ENCODE measurements around the gene AP3S2. TPM values are rescaled to one million over a fixed set of nuclear protein-coding genes. Genes with fewer than 3 reads are reported as not detected.
A peak's percentile ranks its signal among the peaks of the same experiment; 100 is the strongest.

AP3S2 gene
- total RNA-seq, 1 donor = 73.0 TPM

DNA sequence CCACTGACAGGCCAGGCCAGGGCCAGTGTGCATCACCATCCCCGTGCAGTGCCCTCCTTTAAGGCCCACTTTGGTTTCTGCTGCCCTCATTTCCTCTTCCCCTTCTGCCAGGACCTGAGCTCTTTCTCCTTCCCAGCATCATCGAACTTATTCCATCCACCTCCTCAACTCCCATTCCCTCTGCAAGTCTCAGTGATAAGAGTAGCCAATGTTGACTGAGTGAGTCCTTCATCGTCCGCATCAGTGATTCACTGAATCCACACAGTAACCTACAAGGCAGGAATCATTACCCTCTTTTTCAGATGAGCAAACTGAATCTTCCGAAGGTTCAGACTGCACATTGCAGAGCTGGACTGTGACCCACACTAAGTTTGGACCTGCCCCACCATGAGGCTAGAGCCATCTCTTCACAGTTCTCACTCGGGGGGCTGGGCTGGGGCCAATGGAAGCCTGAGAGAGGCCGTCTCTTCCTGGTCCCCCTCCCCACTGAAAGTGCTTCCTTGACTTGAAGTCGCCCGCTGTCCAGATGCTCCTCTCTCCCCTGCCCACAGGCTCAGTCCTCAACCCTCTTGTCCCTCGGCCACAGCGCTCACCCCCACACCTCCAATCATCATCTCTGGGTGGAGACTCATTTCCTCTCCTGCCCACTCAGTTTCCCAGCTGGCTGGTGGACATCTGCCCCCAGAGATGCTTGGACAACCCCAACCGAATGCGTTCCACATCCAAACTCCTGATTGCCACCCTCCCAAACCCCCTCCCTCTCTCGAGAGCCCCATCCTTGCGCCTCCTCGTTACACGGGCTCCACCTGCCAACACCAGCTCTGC is 64.0 kb downstream of the AP3S2 start:
- no peak for DNase-seq (ENCODE audit: low read depth)
- no peak overlapping the region for H3K4me3 ChIP-seq (ENCODE audit: low read depth, low read length)
- TF ChIP-seq, protein P1, sequence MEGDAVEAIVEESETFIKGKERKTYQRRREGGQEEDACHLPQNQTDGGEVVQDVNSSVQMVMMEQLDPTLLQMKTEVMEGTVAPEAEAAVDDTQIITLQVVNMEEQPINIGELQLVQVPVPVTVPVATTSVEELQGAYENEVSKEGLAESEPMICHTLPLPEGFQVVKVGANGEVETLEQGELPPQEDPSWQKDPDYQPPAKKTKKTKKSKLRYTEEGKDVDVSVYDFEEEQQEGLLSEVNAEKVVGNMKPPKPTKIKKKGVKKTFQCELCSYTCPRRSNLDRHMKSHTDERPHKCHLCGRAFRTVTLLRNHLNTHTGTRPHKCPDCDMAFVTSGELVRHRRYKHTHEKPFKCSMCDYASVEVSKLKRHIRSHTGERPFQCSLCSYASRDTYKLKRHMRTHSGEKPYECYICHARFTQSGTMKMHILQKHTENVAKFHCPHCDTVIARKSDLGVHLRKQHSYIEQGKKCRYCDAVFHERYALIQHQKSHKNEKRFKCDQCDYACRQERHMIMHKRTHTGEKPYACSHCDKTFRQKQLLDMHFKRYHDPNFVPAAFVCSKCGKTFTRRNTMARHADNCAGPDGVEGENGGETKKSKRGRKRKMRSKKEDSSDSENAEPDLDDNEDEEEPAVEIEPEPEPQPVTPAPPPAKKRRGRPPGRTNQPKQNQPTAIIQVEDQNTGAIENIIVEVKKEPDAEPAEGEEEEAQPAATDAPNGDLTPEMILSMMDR (IDR thresholded peaks at IDR 0.05; ENCODE audit: insufficient read depth, low read depth, low read length) = no peak

DNA sequence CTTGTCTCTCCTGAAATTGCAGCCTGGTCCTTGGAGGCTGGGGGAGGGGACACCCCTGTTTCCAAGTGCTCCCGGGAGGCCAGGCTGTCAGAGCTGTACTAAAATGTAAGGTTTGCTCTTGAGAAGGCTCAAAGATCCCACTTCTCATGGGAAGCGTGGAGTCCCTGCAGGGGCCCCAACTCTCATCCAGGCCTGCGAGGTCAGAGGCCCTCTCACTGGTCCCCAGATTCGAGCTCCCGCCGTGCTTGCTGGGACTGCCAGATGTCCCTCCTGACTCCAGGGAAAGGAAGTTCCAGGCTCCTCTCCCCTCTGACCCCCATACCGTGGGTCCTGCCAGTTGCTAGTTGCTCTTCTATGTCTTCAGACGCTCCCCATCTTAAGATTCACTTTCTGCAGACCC is 64.6 kb downstream of the AP3S2 start:
- TF ChIP-seq, protein P1 (IDR thresholded peaks at IDR 0.05; ENCODE audit: insufficient read depth, low read depth, low read length) = no peak
- no peak for DNase-seq (ENCODE audit: low read depth)
- no peak overlapping the region for H3K4me3 ChIP-seq (ENCODE audit: low read depth, low read length)

DNA sequence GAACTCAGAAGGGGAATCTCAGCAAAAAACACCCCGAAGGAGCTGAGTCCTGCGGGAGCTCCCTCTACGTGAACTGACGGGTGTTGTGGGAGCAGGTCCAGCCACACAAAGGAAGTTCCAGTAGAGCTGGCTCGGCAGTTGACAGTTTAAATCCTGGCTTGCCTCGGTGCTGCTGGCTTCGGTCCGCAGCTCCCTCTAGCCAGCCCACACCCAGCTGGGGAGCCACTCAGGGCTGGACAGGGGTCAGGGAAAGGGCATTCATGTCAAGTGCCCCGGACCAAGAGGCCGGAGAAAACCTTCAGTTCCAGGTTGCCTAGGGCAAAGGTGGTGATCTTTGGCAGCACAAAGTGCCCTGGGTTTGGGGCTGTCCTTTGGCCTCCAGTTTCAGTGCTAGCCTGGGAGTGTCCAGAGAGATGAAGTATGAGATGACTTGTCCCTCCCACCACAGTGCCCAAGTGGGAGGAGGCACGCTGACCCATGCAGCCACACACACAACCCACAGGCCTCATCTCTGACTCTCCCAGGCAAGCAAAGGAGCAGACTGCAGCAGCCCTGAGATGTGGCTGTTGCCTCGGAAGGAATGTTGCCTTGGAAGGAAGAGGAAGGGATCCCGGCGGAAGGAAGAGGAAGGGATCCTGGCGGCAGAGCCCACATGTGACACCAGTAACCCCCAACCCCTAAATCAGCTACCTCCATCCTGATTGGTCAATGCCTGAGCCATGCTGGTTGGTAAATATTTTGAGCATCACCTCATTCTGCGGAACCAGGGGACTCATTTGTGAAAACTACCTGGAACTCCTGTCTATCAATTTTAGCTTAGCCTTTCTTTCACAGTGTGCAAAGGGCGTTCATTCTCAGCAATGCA is 65.3 kb downstream of the AP3S2 start:
- peak; percentile 66 for DNase-seq (ENCODE audit: low read depth)
- TF ChIP-seq, protein P1 (IDR thresholded peaks at IDR 0.05; ENCODE audit: insufficient read depth, low read depth, low read length) = no peak
- H3K4me3 ChIP-seq (ENCODE audit: low read depth, low read length) = no peak overlapping the region

DNA sequence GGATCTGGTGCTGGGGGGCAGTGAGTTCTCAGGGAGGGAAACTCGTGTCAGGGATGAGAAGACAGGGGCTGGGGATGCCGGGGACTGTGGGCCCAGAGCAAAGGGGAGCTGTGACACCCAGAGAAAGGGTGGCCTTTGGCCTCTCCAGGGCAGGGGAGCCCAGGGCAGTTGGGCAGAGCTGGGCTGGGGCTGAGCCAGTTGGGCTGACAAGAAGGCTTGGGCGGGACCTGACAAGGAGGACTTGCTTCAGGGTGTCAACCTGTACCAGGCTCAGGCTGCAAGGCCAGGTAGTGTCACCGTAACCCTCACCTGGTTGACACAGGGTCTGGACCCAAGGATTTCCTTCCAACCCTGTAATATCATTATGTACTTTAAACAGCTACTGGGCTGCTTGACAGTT is 66.0 kb downstream of the AP3S2 start:
- TF ChIP-seq, protein P1 (IDR thresholded peaks at IDR 0.05; ENCODE audit: insufficient read depth, low read depth, low read length) = no peak
- no peak overlapping the region for H3K4me3 ChIP-seq (ENCODE audit: low read depth, low read length)
- DNase-seq (ENCODE audit: low read depth) = no peak

DNA sequence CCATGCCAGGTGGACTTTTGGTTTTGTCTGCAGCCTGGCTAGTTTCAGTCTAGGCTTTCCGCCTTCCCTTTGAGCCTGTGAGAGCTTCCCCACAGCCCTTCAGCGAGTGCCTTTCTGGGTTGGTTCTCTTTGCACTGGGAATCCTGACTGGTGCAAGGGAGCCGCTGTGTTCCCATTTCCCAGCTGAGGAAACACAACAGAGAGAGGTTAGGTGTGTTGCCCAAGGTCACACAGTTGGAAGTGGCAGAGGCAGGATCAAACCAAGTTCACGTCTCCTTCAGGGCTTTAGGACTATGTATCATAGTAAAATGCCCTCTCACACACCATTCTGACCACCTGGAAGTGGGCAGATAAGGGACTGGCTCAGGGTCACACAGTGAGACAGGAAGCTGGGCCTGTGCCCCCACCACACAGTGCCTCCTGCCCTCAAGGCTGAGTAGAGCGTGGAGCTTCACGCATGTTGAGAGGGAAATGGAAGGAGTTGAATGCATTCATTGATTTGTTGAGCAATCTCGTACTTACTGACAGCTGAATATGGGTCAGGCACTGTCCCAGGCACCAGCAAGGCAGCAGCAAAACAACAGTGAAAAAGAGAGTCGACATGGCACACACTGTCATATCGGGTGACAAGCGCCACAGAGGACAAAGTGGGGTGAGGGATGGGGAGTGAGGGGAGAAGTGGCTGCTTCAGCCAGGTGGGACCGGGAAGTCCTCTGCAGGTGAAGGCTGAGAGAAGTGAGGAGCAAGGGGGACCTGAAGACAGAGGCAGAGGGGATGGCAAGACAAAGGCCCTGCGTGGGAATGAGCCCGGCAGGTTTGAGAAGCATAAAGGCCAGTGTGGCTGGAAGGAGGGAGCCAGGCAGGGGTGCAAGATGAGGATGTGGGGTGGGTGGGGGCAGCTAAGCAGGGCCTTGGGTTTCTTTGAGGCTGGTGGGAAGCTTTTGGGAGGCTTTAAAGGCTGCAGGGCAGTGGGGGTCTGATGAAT is 66.8 kb downstream of the AP3S2 start:
- TF ChIP-seq, protein P1 (IDR thresholded peaks at IDR 0.05; ENCODE audit: insufficient read depth, low read depth, low read length) = no peak
- DNase-seq (ENCODE audit: low read depth) = no peak
- no peak overlapping the region for H3K4me3 ChIP-seq (ENCODE audit: low read depth, low read length)

DNA sequence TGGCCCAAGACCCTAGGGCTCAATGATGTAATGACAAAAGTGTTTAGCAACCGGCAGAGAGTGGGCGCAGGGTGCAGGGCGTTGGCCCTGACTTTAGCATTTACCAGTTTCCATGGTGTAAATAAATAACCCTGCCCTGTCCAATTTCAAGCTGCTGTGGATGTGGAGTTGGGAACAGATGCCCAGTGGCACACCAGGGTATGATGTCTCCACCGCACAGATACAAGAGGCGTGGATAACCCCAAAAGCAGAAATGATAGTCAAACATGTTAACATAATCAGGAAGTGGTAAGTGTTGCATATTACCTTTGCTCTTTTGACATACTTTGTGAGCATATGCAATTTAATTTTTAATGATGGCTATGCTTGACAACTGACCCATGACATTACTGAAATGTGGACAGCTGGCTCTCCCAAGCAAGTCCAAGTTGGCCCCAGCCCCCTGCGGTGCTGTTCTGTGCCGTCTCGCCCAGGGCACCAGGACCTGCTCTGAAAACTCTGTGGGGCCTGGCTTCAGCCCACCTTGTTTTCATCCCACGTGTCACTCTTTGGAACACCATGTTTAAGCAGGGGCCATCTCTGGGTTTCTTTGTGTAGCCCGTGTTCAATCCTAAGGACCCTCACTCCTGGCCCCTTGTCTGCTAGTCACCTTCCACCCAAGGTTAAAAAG is 68.4 kb downstream of the AP3S2 start:
- TF ChIP-seq, protein P1 (IDR thresholded peaks at IDR 0.05; ENCODE audit: insufficient read depth, low read depth, low read length) = no peak
- no peak overlapping the region for H3K4me3 ChIP-seq (ENCODE audit: low read depth, low read length)
- no peak for DNase-seq (ENCODE audit: low read depth)
